ENCODE measurements around the gene PPFIA1.

The PPFIA1 gene

GRCh38 chr11:70353900-70354568 is 83.5 kb downstream of the PPFIA1 start:
- FAIRE-seq (no peak), DNase-seq (ENCODE audit: low spot score) (no peak)

- FAIRE-seq = no peak
- DNase-seq (ENCODE audit: low spot score) = no peak
Observed at GRCh38 chr11:70354629-70355028, 84.1 kb downstream of the PPFIA1 start.

- DNase-seq (ENCODE audit: low spot score) = no peak
Observed at GRCh38 chr11:70358753-70359152, 88.3 kb downstream of the PPFIA1 start.

GRCh38 chr11:70359451-70360205 is 89.1 kb downstream of the PPFIA1 start:
- DNase-seq (ENCODE audit: low spot score) = no peak
- FAIRE-seq = no peak

More at GRCh38 chr11:70358753-70359152, 88.3 kb downstream of the PPFIA1 start:
- FAIRE-seq = no peak

- FAIRE-seq (no peak), DNase-seq (ENCODE audit: low spot score) (no peak)
Observed at GRCh38 chr11:70360211-70360610, 89.7 kb downstream of the PPFIA1 start.

- FAIRE-seq (no peak), DNase-seq (ENCODE audit: low spot score) (no peak)
Observed at GRCh38 chr11:70364178-70364577, 93.7 kb downstream of the PPFIA1 start.

GRCh38 chr11:70364745-70365543 is 94.5 kb downstream of the PPFIA1 start:
- no peak for FAIRE-seq
- DNase-seq (ENCODE audit: low spot score) = no peak

GRCh38 chr11:70365544-70365927 is 95.0 kb downstream of the PPFIA1 start:
- FAIRE-seq = no peak
- no peak for DNase-seq (ENCODE audit: low spot score)

GRCh38 chr11:70367071-70367470 is 96.6 kb downstream of the PPFIA1 start:
- DNase-seq (ENCODE audit: low spot score) (no peak), FAIRE-seq (no peak)

- FAIRE-seq (no peak), DNase-seq (ENCODE audit: low spot score) (no peak)
Observed at GRCh38 chr11:70368961-70369360, 98.5 kb downstream of the PPFIA1 start.

GRCh38 chr11:70371241-70371640 is 100.8 kb downstream of the PPFIA1 start:
- no peak for DNase-seq (ENCODE audit: low spot score)
- no peak for FAIRE-seq

- no peak for FAIRE-seq
- DNase-seq (ENCODE audit: low spot score) = no peak
Observed at GRCh38 chr11:70372076-70372475, 101.6 kb downstream of the PPFIA1 start.

GRCh38 chr11:70376621-70377020 is 106.1 kb downstream of the PPFIA1 start:
- no peak for DNase-seq (ENCODE audit: low spot score)
- no peak for FAIRE-seq

- no peak for FAIRE-seq
Observed at GRCh38 chr11:70377645-70378044, 107.2 kb downstream of the PPFIA1 start.

GRCh38 chr11:70378506-70379134 is 108.1 kb downstream of the PPFIA1 start:
- FAIRE-seq (no peak), DNase-seq (ENCODE audit: low spot score) (no peak)

More at GRCh38 chr11:70377645-70378044, 107.2 kb downstream of the PPFIA1 start:
- DNase-seq (ENCODE audit: low spot score) = no peak

GRCh38 chr11:70381350-70381749 is 110.9 kb downstream of the PPFIA1 start:
- FAIRE-seq (no peak), DNase-seq (ENCODE audit: low spot score) (no peak)

GRCh38 chr11:70381872-70382861 is 111.7 kb downstream of the PPFIA1 start:
- no peak for FAIRE-seq
- no peak for DNase-seq (ENCODE audit: low spot score)

- DNase-seq (ENCODE audit: low spot score) (no peak), FAIRE-seq (no peak)
Observed at GRCh38 chr11:70383664-70384565, 113.4 kb downstream of the PPFIA1 start.

GRCh38 chr11:70384566-70385152 is 114.2 kb downstream of the PPFIA1 start:
- no peak for FAIRE-seq

More at GRCh38 chr11:70384566-70385152, 114.2 kb downstream of the PPFIA1 start:
- DNase-seq (ENCODE audit: low spot score) = no peak

All from RCC 7860 (cell line).